Liver (tissue), 9 donors: Measurements from ENCODE around the gene PRKACG. TPM values are rescaled to one million over a fixed set of nuclear protein-coding genes. Genes with fewer than 3 reads are reported as not detected.

Experiments
- DNase-seq: peaks from one replicate; pipeline ENCODE4 v3.0.0-alpha.2; 2017; ENCODE audit warnings: low spot score
- H3K27ac ChIP-seq, 2 donors: one replicate each; pipeline ENCODE4 v1.7.0; 2013; ENCODE audit warnings: inconsistent platforms in 2 of 2, low read length in 2 of 2, control low read depth in 1 of 2, low read depth in 1 of 2, mild to moderate bottlenecking in 1 of 2
- H3K27me3 ChIP-seq, 4 donors: one replicate each; pipeline versions ENCODE4 v1.6.1 to v1.7.0; 2013; ENCODE audit warnings: low read length in 3 of 4, inconsistent platforms in 1 of 4, mild to moderate bottlenecking in 1 of 4, moderate library complexity in 1 of 4; ENCODE audit not compliant: control insufficient read depth in 4 of 4, insufficient read depth in 4 of 4
- H3K36me3 ChIP-seq, 4 donors: one replicate each; pipeline versions ENCODE4 v1.6.1 to v1.7.0; 2013; ENCODE audit warnings: low read length in 3 of 4, mild to moderate bottlenecking in 3 of 4, low read depth in 1 of 4, moderate library complexity in 1 of 4; ENCODE audit not compliant: control insufficient read depth in 4 of 4, insufficient read depth in 3 of 4
- H3K4me1 ChIP-seq, 4 donors: one replicate each; pipeline versions ENCODE4 v1.6.1 to v1.7.0; 2013; ENCODE audit warnings: low read length in 3 of 4, mild to moderate bottlenecking in 3 of 4, moderate library complexity in 1 of 4; ENCODE audit not compliant: control insufficient read depth in 4 of 4, insufficient read depth in 4 of 4
- H3K4me3 ChIP-seq, 3 donors: one replicate each; pipeline versions ENCODE4 v1.6.1 to v1.7.0; 2013; ENCODE audit warnings: low read length in 3 of 3, control low read depth in 1 of 3, low read depth in 1 of 3, mild to moderate bottlenecking in 1 of 3
- H3K9ac ChIP-seq, 2 donors: one replicate each; pipeline ENCODE4 v1.7.0; 2013; ENCODE audit warnings: low read length in 2 of 2, mild to moderate bottlenecking in 2 of 2, moderate library complexity in 2 of 2, control low read depth in 1 of 2, low read depth in 1 of 2
- H3K9me3 ChIP-seq, 4 donors: one replicate each; pipeline versions ENCODE4 v1.6.1 to v1.7.0; 2013; ENCODE audit warnings: low read length in 3 of 4; ENCODE audit not compliant: control insufficient read depth in 4 of 4
- CTCF ChIP-seq: fragments of 150-350 bp; IDR thresholded peaks from 2 replicates; pipeline ENCODE4 v1.5.1; 2017; ENCODE audit warnings: improper control_type of control experiment, low read depth, low read length; ENCODE audit not compliant: missing input control
- EGR1 ChIP-seq, 2 donors: IDR thresholded peaks; 2 replicates each; pipeline ENCODE4 v1.6.1; 2016 to 2018; ENCODE audit warnings: antibody characterized with exemption in 2 of 2, low read depth in 2 of 2
- FOXA1 ChIP-seq: IDR thresholded peaks from 2 replicates; pipeline ENCODE4 v1.6.1; 2016; ENCODE audit warnings: antibody characterized with exemption
- FOXA2 ChIP-seq: IDR thresholded peaks from 2 replicates; pipeline ENCODE4 v1.6.1; 2016; ENCODE audit warnings: antibody characterized with exemption
- GABPA ChIP-seq, 2 donors: IDR thresholded peaks in 1 of 2; conservative IDR thresholded peaks in 1 of 2; 2 replicates each; pipeline ENCODE4 v1.6.1; 2016; ENCODE audit warnings: antibody characterized with exemption in 2 of 2, mild to moderate bottlenecking in 1 of 2, moderate library complexity in 1 of 2
- JUND ChIP-seq, 2 donors: IDR thresholded peaks; 2 replicates each; pipeline ENCODE4 v1.6.1; 2016; ENCODE audit warnings: antibody characterized with exemption in 2 of 2
- NR2F2 ChIP-seq: IDR thresholded peaks from 2 replicates; pipeline ENCODE4 v1.6.1; 2016; ENCODE audit warnings: antibody characterized with exemption
- RXRA ChIP-seq, 2 donors: IDR thresholded peaks; 2 replicates each; pipeline ENCODE4 v1.6.1; 2017 to 2018; ENCODE audit warnings: antibody characterized with exemption in 2 of 2, mild to moderate bottlenecking in 1 of 2
- SP1 ChIP-seq: IDR thresholded peaks from 2 replicates; pipeline ENCODE4 v1.6.1; 2018; ENCODE audit warnings: antibody characterized with exemption, mild to moderate bottlenecking
- TAF1 ChIP-seq: conservative IDR thresholded peaks from 2 replicates; pipeline ENCODE4 v1.6.1; 2016; ENCODE audit warnings: antibody characterized with exemption, mild to moderate bottlenecking
- YY1 ChIP-seq: IDR thresholded peaks from 2 replicates; pipeline ENCODE4 v1.6.1; 2016; ENCODE audit warnings: antibody characterized with exemption, mild to moderate bottlenecking
- WGBS: extraction: QIAGEN DNeasy Blood & Tissue Kit; methylation state at CpG from one replicate; pipeline ENCODE4 v1.1.7; 2013; 5-methylcytosine and 5-hydroxymethylcytosine counted together
- polyA plus RNA-seq, 2 donors: library from polyadenylated mRNA; stranded (reverse) in 1 of 2; unstranded in 1 of 2; fragments of 200-250 nt in 1 of 2; fragments of >200 nt in 1 of 2; fragmentation: Nextera tagmentation in 1 of 2; extraction: Ambion mirVana in 1 of 2; gene quantifications; one replicate each; pipeline versions ENCODE4 v1.2.1 to v1.2.3, GENCODE V29; 2013 to 2015
- total RNA-seq, 2 donors: library from RNA; depleted of rRNA; stranded (reverse); fragments of >200 nt; gene quantifications; one replicate each; pipeline ENCODE4 v1.2.3, GENCODE V29; 2014
- TF ChIP-seq, protein P1 (sequence below): IDR thresholded peaks from 2 replicates; pipeline ENCODE4 v1.6.1; 2016; ENCODE audit warnings: antibody characterized with exemption
- TF ChIP-seq, protein P2 (sequence below): IDR thresholded peaks from 2 replicates; pipeline ENCODE4 v1.6.1; 2016; ENCODE audit warnings: antibody characterized with exemption
- TF ChIP-seq, protein P3 (sequence below): IDR thresholded peaks from 2 replicates; pipeline ENCODE4 v1.6.1; 2016; ENCODE audit warnings: antibody characterized with exemption
- donor health status: healthy.
- donor health status: healthy.
- donor health status: healthy.
- donor health status: healthy.
- donor health status: healthy.

PRKACG gene
- total and polyA plus RNA-seq, 4 donors, result not detected

DNA sequence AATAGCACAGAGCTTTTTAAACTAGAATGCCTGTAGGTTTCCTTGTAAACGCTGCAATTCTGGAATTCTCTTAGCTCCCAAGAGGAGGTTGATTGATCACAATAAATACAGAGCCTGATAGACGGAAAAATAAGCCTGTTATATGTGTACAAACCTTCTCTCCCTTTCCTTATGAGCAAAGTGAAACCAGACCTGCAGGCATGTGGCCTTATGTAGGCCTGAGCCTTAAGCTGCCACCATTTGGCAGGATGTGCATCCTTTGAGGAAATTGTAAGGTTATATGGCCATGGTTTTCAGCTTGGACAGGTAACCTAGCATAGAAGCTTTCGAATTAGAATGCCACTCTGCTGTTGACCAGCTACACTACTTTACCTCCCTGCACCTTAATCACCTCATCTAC is 49.1 kb downstream of the PRKACG start:
- 76% methylated on average over 3 of the region's 3 CpGs for WGBS
- H3K9me3 ChIP-seq, result no peaks in the 10 kb centered on the region
- no peak for DNase-seq
- no peaks in the 10 kb centered on the region for H3K4me1 ChIP-seq
- no peak overlapping the region for H3K27ac ChIP-seq
- TF ChIP-seq JUND (IDR thresholded peaks at IDR 0.05) (no peak), GABPA (IDR thresholded peaks at IDR 0.05 in 1 of 2, conservative IDR thresholded peaks at IDR 0.05 in 1 of 2) (no peak), FOXA1 (no peak)
- TF ChIP-seq, protein P1, sequence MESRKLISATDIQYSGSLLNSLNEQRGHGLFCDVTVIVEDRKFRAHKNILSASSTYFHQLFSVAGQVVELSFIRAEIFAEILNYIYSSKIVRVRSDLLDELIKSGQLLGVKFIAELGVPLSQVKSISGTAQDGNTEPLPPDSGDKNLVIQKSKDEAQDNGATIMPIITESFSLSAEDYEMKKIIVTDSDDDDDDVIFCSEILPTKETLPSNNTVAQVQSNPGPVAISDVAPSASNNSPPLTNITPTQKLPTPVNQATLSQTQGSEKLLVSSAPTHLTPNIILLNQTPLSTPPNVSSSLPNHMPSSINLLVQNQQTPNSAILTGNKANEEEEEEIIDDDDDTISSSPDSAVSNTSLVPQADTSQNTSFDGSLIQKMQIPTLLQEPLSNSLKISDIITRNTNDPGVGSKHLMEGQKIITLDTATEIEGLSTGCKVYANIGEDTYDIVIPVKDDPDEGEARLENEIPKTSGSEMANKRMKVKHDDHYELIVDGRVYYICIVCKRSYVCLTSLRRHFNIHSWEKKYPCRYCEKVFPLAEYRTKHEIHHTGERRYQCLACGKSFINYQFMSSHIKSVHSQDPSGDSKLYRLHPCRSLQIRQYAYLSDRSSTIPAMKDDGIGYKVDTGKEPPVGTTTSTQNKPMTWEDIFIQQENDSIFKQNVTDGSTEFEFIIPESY, result no peak
- TF ChIP-seq, protein P2, sequence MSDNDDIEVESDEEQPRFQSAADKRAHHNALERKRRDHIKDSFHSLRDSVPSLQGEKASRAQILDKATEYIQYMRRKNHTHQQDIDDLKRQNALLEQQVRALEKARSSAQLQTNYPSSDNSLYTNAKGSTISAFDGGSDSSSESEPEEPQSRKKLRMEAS, result no peak
- peaks cover 0 to 2% (median 0%) of the 10 kb centered on the region in 4 donors for H3K27me3 ChIP-seq
- H3K9ac ChIP-seq, result no peak overlapping the region
- H3K4me3 ChIP-seq, result no peak overlapping the region
- H3K36me3 ChIP-seq, result no peaks in the 10 kb centered on the region

DNA sequence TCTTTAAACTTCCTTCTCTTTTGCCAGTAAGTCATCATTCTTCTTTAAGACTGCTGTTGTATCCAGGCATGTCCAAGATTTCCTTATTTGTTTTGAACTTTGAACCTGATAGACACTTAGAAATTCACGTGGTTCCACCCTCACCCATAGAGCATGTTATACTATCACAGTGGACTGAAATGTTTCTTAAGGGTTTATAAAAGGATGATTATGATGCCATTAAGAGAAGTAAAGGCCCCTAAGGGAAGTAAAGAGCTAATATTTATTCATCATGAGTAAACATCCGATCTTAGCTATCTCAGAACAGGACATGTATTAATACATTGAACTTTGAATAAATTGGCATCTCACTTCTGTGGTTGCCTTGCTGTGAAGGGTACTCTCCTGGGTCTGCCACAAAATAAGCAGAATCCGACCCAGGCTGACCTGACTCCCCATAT is 49.8 kb downstream of the PRKACG start:
- peaks cover 0 to 2% (median 0%) of the 10 kb centered on the region in 4 donors for H3K27me3 ChIP-seq
- H3K9me3 ChIP-seq, result no peaks in the 10 kb centered on the region
- TF ChIP-seq SP1 (no peak), RXRA (IDR thresholded peaks at IDR 0.05) (no peak), EGR1 (IDR thresholded peaks at IDR 0.05; ENCODE audit: low read depth in 2 of 2) (no peak), NR2F2 (no peak), FOXA1 (no peak), FOXA2 (no peak)
- TF ChIP-seq, protein P2, result no peak
- TF ChIP-seq, protein P1, result no peak
- no peaks in the 10 kb centered on the region for H3K36me3 ChIP-seq
- no peak for DNase-seq
- H3K4me1 ChIP-seq, result no peaks in the 10 kb centered on the region
- no peak overlapping the region for H3K4me3 ChIP-seq
- WGBS, result 60% methylated on average over 3 of the region's 3 CpGs
- no peak overlapping the region for H3K27ac ChIP-seq
- no peak overlapping the region for H3K9ac ChIP-seq

DNA sequence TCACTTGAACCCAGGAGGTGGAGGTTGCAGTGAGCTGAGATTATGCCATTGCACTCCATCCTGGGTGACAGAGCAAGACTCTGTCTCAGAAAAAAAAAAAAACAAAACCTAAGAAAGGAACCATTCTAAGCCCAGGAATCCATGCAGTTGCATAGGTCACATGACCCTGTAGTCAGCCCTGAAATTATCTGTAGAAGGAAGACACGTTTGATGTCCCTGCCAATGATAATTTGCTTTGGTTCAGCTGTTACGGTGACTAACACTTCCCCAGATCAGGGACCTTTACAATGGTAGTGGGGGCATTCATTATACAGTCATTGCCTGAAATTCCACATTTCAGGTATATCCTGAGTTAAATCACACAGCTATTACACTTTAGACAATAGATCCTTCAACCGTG is 50.5 kb downstream of the PRKACG start:
- no peak overlapping the region for H3K27ac ChIP-seq
- TF ChIP-seq FOXA2, result no peak
- TF ChIP-seq EGR1 (IDR thresholded peaks at IDR 0.05; ENCODE audit: low read depth in 2 of 2), result no peak
- TF ChIP-seq YY1, result no peak
- TF ChIP-seq CTCF, result no peak
- TF ChIP-seq GABPA (IDR thresholded peaks at IDR 0.05 in 1 of 2, conservative IDR thresholded peaks at IDR 0.05 in 1 of 2), result no peak
- TF ChIP-seq, protein P2, result no peak
- no peak for TF ChIP-seq SP1
- no peak for TF ChIP-seq JUND (IDR thresholded peaks at IDR 0.05)
- TF ChIP-seq TAF1, result no peak
- TF ChIP-seq FOXA1, result no peak
- no peak for TF ChIP-seq RXRA (IDR thresholded peaks at IDR 0.05)
- TF ChIP-seq, protein P3, sequence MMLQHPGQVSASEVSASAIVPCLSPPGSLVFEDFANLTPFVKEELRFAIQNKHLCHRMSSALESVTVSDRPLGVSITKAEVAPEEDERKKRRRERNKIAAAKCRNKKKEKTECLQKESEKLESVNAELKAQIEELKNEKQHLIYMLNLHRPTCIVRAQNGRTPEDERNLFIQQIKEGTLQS, result no peak
- WGBS, result 62% methylated on average over 3 of the region's 3 CpGs
- H3K9ac ChIP-seq, result no peak overlapping the region
- no peaks in the 10 kb centered on the region for H3K36me3 ChIP-seq
- no peak overlapping the region for H3K4me3 ChIP-seq
- H3K9me3 ChIP-seq, result no peaks in the 10 kb centered on the region
- DNase-seq, result no peak
- no peaks in the 10 kb centered on the region for H3K4me1 ChIP-seq
- H3K27me3 ChIP-seq, result peaks cover 0 to 2% (median 0%) of the 10 kb centered on the region in 4 donors
